Aortic smooth muscle cell (primary cell): ENCODE data around the gene DDI1. TPM values are rescaled to one million over a fixed set of nuclear protein-coding genes. Genes with fewer than 3 reads are reported as not detected.

Source experiments
- total RNA-seq: library from RNA; depleted of rRNA; stranded (reverse); fragments of >200 nt; gene quantifications from 2 replicates; pipeline ENCODE4 v1.2.3, GENCODE V29; 2014

Gene DDI1
- not detected in 2 replicates for total RNA-seq

DNA sequence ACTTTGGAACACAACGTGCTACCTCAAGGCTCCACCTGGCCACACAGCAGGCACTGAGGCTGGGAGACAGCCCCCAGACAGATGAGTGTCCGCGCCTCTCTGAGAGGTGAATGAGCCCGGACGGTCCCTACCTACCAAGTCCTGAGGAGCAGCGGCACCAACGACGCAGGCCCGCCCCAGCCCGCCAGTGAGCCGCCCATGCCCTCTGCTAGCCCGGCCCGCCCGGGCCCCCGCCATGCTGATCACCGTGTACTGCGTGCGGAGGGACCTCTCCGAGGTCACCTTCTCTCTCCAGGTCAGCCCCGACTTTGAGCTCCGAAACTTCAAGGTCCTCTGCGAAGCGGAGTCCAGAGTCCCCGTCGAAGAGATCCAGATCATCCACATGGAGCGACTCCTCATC lies at the start of gene DDI1:
Gene DDI1, plus strand, starts transcription at position 53 of the 400 bp plus-strand sequence. Its CDS starts 183 bp downstream, at position 236.

Other genes starting within 250 kb of the DDI1 start
- 1.3 and 2.2 TPM in 2 replicates for gene PDGFD, start 127.5 kb downstream of the DDI1 start, total RNA-seq